HG02970 (cell line): ENCODE measurements around the gene RHOG.

Source experiments
- ATAC-seq: cut with Tn5 transposase; IDR thresholded peaks from one replicate; pipeline ENCODE4 v1.9.1; 2021; ENCODE audit warnings: mild to moderate bottlenecking, moderate library complexity, moderate number of reproducible peaks; ENCODE audit not compliant: unreplicated experiment, low FRiP score

The RHOG gene

GRCh38 chr11:3781423-3781822, 59.3 kb downstream of the RHOG start:
- ATAC-seq: no peak
